ENCODE measurements around the gene PDE10A. TPM values are rescaled to one million over a fixed set of nuclear protein-coding genes. Genes with fewer than 3 reads are reported as not detected.

PDE10A gene
- total RNA-seq, 1 experiment from 2014 or later = 0.31 TPM

DNA sequence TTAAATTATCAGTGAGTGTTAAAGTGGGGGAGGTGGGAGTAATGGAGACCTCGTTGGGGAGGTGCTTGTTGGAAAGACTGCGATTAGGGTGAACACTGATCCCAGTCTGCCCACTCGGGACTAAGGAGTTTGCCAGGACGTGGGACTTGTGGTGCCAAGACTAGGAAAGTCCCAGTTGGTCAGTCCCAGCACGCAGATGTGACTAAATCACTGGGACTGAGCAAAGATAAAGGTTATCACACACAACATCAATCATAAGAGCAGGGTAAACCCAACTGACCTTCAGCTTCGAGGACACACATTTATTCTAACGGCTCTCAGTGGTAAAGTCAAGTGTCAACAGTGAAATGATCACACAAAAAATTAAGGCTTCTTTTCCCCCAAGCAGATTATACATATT lies 45.5 kb downstream of the PDE10A start:
- H3K23ac ChIP-seq (ENCODE audit: insufficient read length, low read depth, low read length) = no peak overlapping the region
- no peak overlapping the region for H2AFZ ChIP-seq (ENCODE audit: low read length)
- H3K4me3 Mint-ChIP-seq = no peak overlapping the region
- no peak overlapping the region for H2BK15ac ChIP-seq (ENCODE audit: low read depth, low read length)
- H3K27ac ChIP-seq (ENCODE audit: insufficient read length, low read depth, low read length) = no peak overlapping the region
- no peak overlapping the region for H2AK5ac ChIP-seq (ENCODE audit: insufficient read length, low read length)
- WGBS (ENCODE audit: extremely low coverage, insufficient read length, low lambda C conversion rate) = no CpG with 5 or more reads among the region's 7 CpGs
- no peak overlapping the region for H3T11ph ChIP-seq (ENCODE audit: low read length)
- H4K5ac ChIP-seq (ENCODE audit: insufficient read length, low read depth, low read length) = no peak overlapping the region
- H2BK5ac ChIP-seq (ENCODE audit: insufficient read length, low read length) = no peak overlapping the region
- H3K9ac ChIP-seq (ENCODE audit: extremely low read depth, insufficient read length, low read length) = no peak overlapping the region
- H4K8ac ChIP-seq (replicated peaks; ENCODE audit: insufficient read length, low read depth, low read length) = no peak overlapping the region
- no peaks in the 10 kb centered on the region for H3K9me3 Mint-ChIP-seq
- no peak overlapping the region for H2BK120ac ChIP-seq (ENCODE audit: low read depth, low read length, poor library complexity, severe bottlenecking)
- H3K56ac ChIP-seq (ENCODE audit: insufficient read length, low read depth, low read length) = no peak overlapping the region
- no peak for DNase-seq
- H3K36me3 Mint-ChIP-seq (ENCODE audit: insufficient read depth in 1 of 3, low read depth in 3 of 3) = no peaks in the 10 kb centered on the region; a peak in 1 of 7 replicates
- H4K20me1 ChIP-seq (ENCODE audit: control insufficient read depth, insufficient read depth, insufficient read length) = no peaks in the 10 kb centered on the region
- no peak overlapping the region for H3K4ac ChIP-seq (ENCODE audit: low read depth, low read length)
- no peak overlapping the region for H3K14ac ChIP-seq (ENCODE audit: insufficient read depth, low read length)
- H3K79me1 ChIP-seq (ENCODE audit: insufficient read depth, low read depth, low read length, poor library complexity, severe bottlenecking) = no peaks in the 10 kb centered on the region
- no peak overlapping the region for H2BK12ac ChIP-seq (ENCODE audit: insufficient read length, low read depth, low read length)
- H3K79me2 ChIP-seq (ENCODE audit: insufficient read depth, low read length) = no peaks in the 10 kb centered on the region
- H3K27ac Mint-ChIP-seq = 0 out of 7 replicates have a peak overlapping the region, but pooled peaks of 1 of the 3 experiments have one; percentile 19
- peaks cover 9 to 11% of the 10 kb centered on the region in 2 experiments for H3K4me1 Mint-ChIP-seq
- peaks cover 2% of the 10 kb centered on the region; the same call in 1 of the 2 replicates for H3K4me1 ChIP-seq (ENCODE audit: insufficient read depth, low read length)
- no peak overlapping the region for H3K4me2 ChIP-seq (ENCODE audit: insufficient read depth, insufficient read length, low read length)
- H4K91ac ChIP-seq (ENCODE audit: insufficient read length, low read depth, low read length) = no peak overlapping the region
- no peak for TF ChIP-seq CTCF (conservative IDR thresholded peaks at IDR 0.05)
- no peaks in the 10 kb centered on the region for H3K23me2 ChIP-seq (ENCODE audit: insufficient read length, low read depth, low read length, poor library complexity, severe bottlenecking)
- H3K9me3 ChIP-seq (ENCODE audit: control insufficient read depth, low read depth, low read length) = no peaks in the 10 kb centered on the region
- no peaks in the 10 kb centered on the region for H3K27me3 ChIP-seq (ENCODE audit: insufficient read depth, low read length)
- no peak overlapping the region for H2BK20ac ChIP-seq (ENCODE audit: low read depth, low read length, poor library complexity, severe bottlenecking)
- H3K27me3 Mint-ChIP-seq (ENCODE audit: low read depth) = no peaks in the 10 kb centered on the region
- H3K18ac ChIP-seq (ENCODE audit: insufficient read length, low read depth, low read length) = no peak overlapping the region

Measured in H9 (cell line).